GM12878 (cell line): ENCODE results near the gene PHKB. TPM values are rescaled to one million over a fixed set of nuclear protein-coding genes. Genes with fewer than 3 reads are reported as not detected.

Source experiments
- ATAC-seq: fragments of 200-7000 bp; cut with Tn5 transposase; 3 replicates; pipeline ENCODE4 v1.9.1; 2020; ENCODE audit warnings: mild to moderate bottlenecking, moderate library complexity
- BruUV-seq: library from RNA; stranded (reverse); fragments of 400-500 nt; replicated peaks from 2 replicates; lab custom pipeline; 2021; lab: Mats Ljungman, UMichigan
- CTCF ChIA-PET: fragments of 300-600 bp; sonication (Branson Sonifier 250); formaldehyde crosslinking; extraction: SDS; loops from one replicate; lab custom pipeline; 2021; ENCODE audit warnings: inconsistent platforms; lab: Yijun Ruan, JAX
- POLR2A ChIA-PET: fragments of 350-600 bp; formaldehyde crosslinking; extraction: SDS; loops from one replicate; lab custom pipeline; 2021; ENCODE audit warnings: inconsistent platforms; lab: Charles Lee
- RAD21 ChIA-PET: fragments of 300-600 bp; sonication (Branson Sonifier 250); formaldehyde crosslinking; loops from one replicate; lab custom pipeline; 2023; ENCODE audit warnings: antibody characterized with exemption; ENCODE audit not compliant: unreplicated experiment; lab: Charles Lee
- SMC1A ChIA-PET: fragments of 300-600 bp; sonication (Branson Sonifier 250); formaldehyde crosslinking; loops from one replicate; lab custom pipeline; 2023; ENCODE audit not compliant: unreplicated experiment, uncharacterized antibody; lab: Charles Lee
- DNase-seq: peaks from one replicate; pipeline ENCODE4 v3.0.0-alpha.2; 2011; ENCODE audit warnings: low read depth, low spot score
- FAIRE-seq: peaks from 3 replicates; lab custom pipeline; 2011; peaks lifted over from hg19 to GRCh38; lab: Jason Lieb, UNC
- H2AFZ ChIP-seq: 2 replicates; pipeline ENCODE4 v1.6.0; 2011; ENCODE audit warnings: low read depth, low read length, control low read depth; ENCODE audit not compliant: control insufficient read depth
- H3K27ac ChIP-seq: 2 replicates; pipeline ENCODE4 v1.5.1; 2011; ENCODE audit warnings: control low read depth; ENCODE audit not compliant: control insufficient read depth, insufficient read depth
- H3K27me3 ChIP-seq, 2 experiments: replicated peaks in 1 of 2; 2 replicates each; pipeline versions ENCODE4 v1.6.0 to v1.6.1; 2011; ENCODE audit warnings: low read length in 1 of 2; ENCODE audit not compliant: control insufficient read depth in 2 of 2, insufficient read depth in 2 of 2
- H3K36me3 ChIP-seq, 2 experiments: 2 replicates each; pipeline ENCODE4 v1.5.1; 2011; ENCODE audit warnings: low read length in 1 of 2; ENCODE audit not compliant: control insufficient read depth in 2 of 2, insufficient read depth in 2 of 2
- H3K4me1 ChIP-seq: 2 replicates; pipeline ENCODE4 v1.6.1; 2011; ENCODE audit warnings: mild to moderate bottlenecking, low read length, moderate library complexity, mixed read lengths; ENCODE audit not compliant: control insufficient read depth, insufficient read depth
- H3K4me2 ChIP-seq: 2 replicates; pipeline ENCODE4 v1.6.0; 2011; ENCODE audit warnings: control low read depth; ENCODE audit not compliant: control insufficient read depth, insufficient read depth
- H3K4me3 ChIP-seq: fragments of 200-600 bp; sonication (generic); 2 replicates; pipeline ENCODE4 v1.5.1; 2016
- H3K79me2 ChIP-seq: 2 replicates; pipeline ENCODE4 v1.6.0; 2011; ENCODE audit warnings: low read length; ENCODE audit not compliant: control insufficient read depth, insufficient read depth
- H3K9ac ChIP-seq: 2 replicates; pipeline ENCODE4 v1.8.0; 2011; ENCODE audit warnings: low read length, control low read depth, mixed read lengths; ENCODE audit not compliant: control insufficient read depth, insufficient read depth
- H3K9me3 ChIP-seq: replicated peaks from 3 replicates; pipeline ENCODE4 v1.5.1; 2011; ENCODE audit warnings: mild to moderate bottlenecking, low read length; ENCODE audit not compliant: control insufficient read depth, insufficient read depth
- H4K20me1 ChIP-seq: 2 replicates; pipeline ENCODE4 v1.6.0; 2011; ENCODE audit not compliant: control insufficient read depth, insufficient read depth
- CHD1 ChIP-seq: IDR thresholded peaks from 2 replicates; pipeline ENCODE4 v1.6.1; 2012; ENCODE audit warnings: low read depth, low read length, improper control_type of control experiment
- CREB1 ChIP-seq: IDR thresholded peaks from 2 replicates; pipeline ENCODE4 v1.6.1; 2012; ENCODE audit warnings: low read depth, mild to moderate bottlenecking, inconsistent platforms
- E2F4 ChIP-seq: IDR thresholded peaks from 2 replicates; pipeline ENCODE4 v1.6.1; 2012; ENCODE audit warnings: low read depth, low read length, improper control_type of control experiment
- EZH2 ChIP-seq: IDR thresholded peaks from 2 replicates; pipeline ENCODE4 v1.6.1; 2012; ENCODE audit warnings: low read depth, mild to moderate bottlenecking, control low read depth, inconsistent platforms, low read length, borderline replicate concordance; ENCODE audit not compliant: control insufficient read depth
- MTA3 ChIP-seq: IDR thresholded peaks from 2 replicates; pipeline ENCODE4 v1.6.1; 2012; ENCODE audit warnings: low read length, inconsistent platforms, borderline replicate concordance
- PML ChIP-seq: IDR thresholded peaks from 2 replicates; pipeline ENCODE4 v1.6.1; 2012; ENCODE audit warnings: low read length, inconsistent platforms
- POLR2AphosphoS2 ChIP-seq: IDR thresholded peaks from 2 replicates; pipeline ENCODE4 v1.6.1; 2011; ENCODE audit warnings: low read depth, mild to moderate bottlenecking, low read length, improper control_type of control experiment, moderate library complexity
- RB1 ChIP-seq: fragments of 450-650 bp; formaldehyde crosslinking; IDR thresholded peaks from 2 replicates; pipeline ENCODE4 v1.6.1; 2017; ENCODE audit warnings: mild to moderate bottlenecking, borderline replicate concordance
- RBBP5 ChIP-seq: fragments of 200-600 bp; sonication (generic); conservative IDR thresholded peaks from 2 replicates; pipeline ENCODE4 v1.6.1; 2016
- SREBF1 ChIP-seq: IDR thresholded peaks from 2 replicates; pipeline ENCODE4 v1.6.1; 2012; ENCODE audit warnings: mild to moderate bottlenecking, low read length
- SREBF2 ChIP-seq: IDR thresholded peaks from 2 replicates; pipeline ENCODE4 v1.6.1; 2012; ENCODE audit warnings: mild to moderate bottlenecking, low read length
- SRF ChIP-seq, 2 experiments: IDR thresholded peaks; 2 replicates each; pipeline ENCODE4 v1.6.1; 2011; ENCODE audit warnings: low read depth in 2 of 2, low read length in 2 of 2, mild to moderate bottlenecking in 1 of 2, moderate library complexity in 1 of 2
- STAT3 ChIP-seq: IDR thresholded peaks from 2 replicates; pipeline ENCODE4 v1.6.1; 2011; ENCODE audit warnings: low read depth, low read length, improper control_type of control experiment
- TAF1 ChIP-seq: IDR thresholded peaks from 2 replicates; pipeline ENCODE4 v1.6.1; 2011; ENCODE audit warnings: mild to moderate bottlenecking, low read depth, low read length, borderline replicate concordance
- ZNF592 ChIP-seq: fragments of 450-650 bp; IDR thresholded peaks from 2 replicates; pipeline ENCODE4 v1.6.1; 2017; ENCODE audit warnings: mild to moderate bottlenecking, moderate library complexity
- ZNF622 ChIP-seq: fragments of 450-650 bp; IDR thresholded peaks from 2 replicates; pipeline ENCODE4 v1.6.1; 2017; ENCODE audit warnings: mild to moderate bottlenecking, inconsistent platforms
- WGBS: methylation state at CpG from one replicate; pipeline ENCODE4 v1.1.6; 2016; ENCODE audit warnings: low lambda C conversion rate; ENCODE audit not compliant: insufficient replicate concordance, insufficient coverage; ENCODE audit errors: missing lambda C conversion rate; 5-methylcytosine and 5-hydroxymethylcytosine counted together
- in situ Hi-C: fragments of 300-500 bp; cut with MboI; formaldehyde crosslinking; loops from 9 replicates; pipeline ENCODE4 v1.14.3; 2018; ENCODE audit warnings: mixed read lengths
- intact Hi-C: fragments of 100-400 bp; cut with micrococcal nuclease; formaldehyde crosslinking; loops from one replicate; pipeline ENCODE4 v1.14.2; 2022; ENCODE audit not compliant: unreplicated experiment
- polyA plus RNA-seq, 11 experiments: library from polyadenylated mRNA; depleted of rRNA in 4 of 11; unstranded in 6 of 11; stranded (reverse) in 5 of 11; fragments of >200 nt; fragmentation: Nextera tagmentation in 4 of 11; fragmentation: Illumina TruSeq in 1 of 11; extraction: Ambion mirVana in 4 of 11; extraction: Trizol in 1 of 11; gene quantifications; 1 replicate in 1 of 11; 2 replicates in 10 of 11; pipeline versions ENCODE4 v1.2.1 to v1.2.3, GENCODE V29; 2011 to 2016; ENCODE audit warnings: inconsistent platforms in 2 of 11, missing spikeins in 2 of 11, low read depth in 1 of 11
- total RNA-seq, 4 experiments: library from RNA; depleted of rRNA in 3 of 4; stranded (reverse); fragments of >200 nt in 3 of 4; fragmentation: Illumina TruSeq in 1 of 4; extraction: Trizol in 1 of 4; gene quantifications; 2 replicates each; pipeline versions ENCODE4 v1.2.1 to v1.2.3, GENCODE V29; 2013 to 2021
- TF ChIP-seq, protein P1 (sequence below): fragments of 150-350 bp; IDR thresholded peaks from 2 replicates; pipeline ENCODE4 v1.6.1; 2016; ENCODE audit warnings: low read depth, low read length

The PHKB gene
- total and polyA plus RNA-seq, 10 of the 15 experiments (the other 5 are each of a cell fraction or from before 2014, with no cell fraction given), result 14.2 to 65.6 (median 37.0) TPM

- TF ChIP-seq SREBF1 (no peak), PML (no peak)
These were observed 185.8 kb downstream of the PHKB start (continued) for GRCh38 chr16:47646914-47647313.

DNA sequence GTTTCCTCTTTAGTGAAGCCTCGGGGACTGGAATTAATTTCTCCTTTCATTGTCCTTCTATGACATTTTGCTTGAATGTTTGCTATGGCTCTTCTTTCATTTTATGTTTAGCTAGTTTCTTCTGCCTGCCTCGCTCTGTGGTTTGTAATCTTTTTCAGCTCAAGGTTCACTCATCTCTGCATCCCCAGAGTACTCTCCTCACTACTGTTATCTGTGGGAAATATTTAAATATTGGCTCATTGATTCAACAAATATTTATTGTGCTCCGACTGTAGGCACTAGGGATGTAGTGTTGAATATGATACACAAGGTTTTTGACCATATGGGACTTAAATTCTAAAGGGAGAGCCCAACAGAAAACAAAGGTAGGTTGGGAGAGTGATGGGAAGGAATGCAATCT is 195.9 kb downstream of the PHKB start:
- no peaks in the 10 kb centered on the region for H3K4me1 ChIP-seq
- no peak overlapping the region for H3K9ac ChIP-seq
- intact Hi-C loops, result no loop called here
- ChIA-PET SMC1A (interaction anchor here (1.1 to 1.4 kb wide), 3 partner anchors 14 to 163 kb away, joined by 3 to 4 read pairs (median 3); no protein-coding TSS in a partner anchor), CTCF (no interaction called here), POLR2A (no interaction called here), RAD21 (no interaction called here)
- 98% methylated on average over 3 of the region's 3 CpGs for WGBS
- no peak overlapping the region for H2AFZ ChIP-seq
- ATAC-seq, result no peak
- H3K4me3 ChIP-seq, result no peak overlapping the region
- H3K27me3 ChIP-seq, result no peaks in the 10 kb centered on the region
- peaks cover 2 to 22% of the 10 kb centered on the region in 2 experiments for H3K36me3 ChIP-seq
- no TSS peak for BruUV-seq
- no peaks in the 10 kb centered on the region for H3K9me3 ChIP-seq
- no peaks in the 10 kb centered on the region for H3K79me2 ChIP-seq
- no peak for DNase-seq
- FAIRE-seq, result no peak
- no peak overlapping the region for H3K27ac ChIP-seq
- H4K20me1 ChIP-seq, result no peaks in the 10 kb centered on the region
- in situ Hi-C loops, result no loop called here
- no peak overlapping the region for H3K4me2 ChIP-seq
- TF ChIP-seq CHD1 (no peak), ZNF622 (no peak), E2F4 (no peak), ZNF592 (no peak), RB1 (no peak), POLR2AphosphoS2 (no peak), STAT3 (no peak), MTA3 (no peak), RBBP5 (no peak), SREBF2 (no peak), TAF1 (no peak), CREB1 (no peak), SRF (IDR thresholded peaks at IDR 0.05; ENCODE audit: low read depth in 2 of 2, low read length in 2 of 2) (no peak), EZH2 (no peak)
- TF ChIP-seq, protein P1, sequence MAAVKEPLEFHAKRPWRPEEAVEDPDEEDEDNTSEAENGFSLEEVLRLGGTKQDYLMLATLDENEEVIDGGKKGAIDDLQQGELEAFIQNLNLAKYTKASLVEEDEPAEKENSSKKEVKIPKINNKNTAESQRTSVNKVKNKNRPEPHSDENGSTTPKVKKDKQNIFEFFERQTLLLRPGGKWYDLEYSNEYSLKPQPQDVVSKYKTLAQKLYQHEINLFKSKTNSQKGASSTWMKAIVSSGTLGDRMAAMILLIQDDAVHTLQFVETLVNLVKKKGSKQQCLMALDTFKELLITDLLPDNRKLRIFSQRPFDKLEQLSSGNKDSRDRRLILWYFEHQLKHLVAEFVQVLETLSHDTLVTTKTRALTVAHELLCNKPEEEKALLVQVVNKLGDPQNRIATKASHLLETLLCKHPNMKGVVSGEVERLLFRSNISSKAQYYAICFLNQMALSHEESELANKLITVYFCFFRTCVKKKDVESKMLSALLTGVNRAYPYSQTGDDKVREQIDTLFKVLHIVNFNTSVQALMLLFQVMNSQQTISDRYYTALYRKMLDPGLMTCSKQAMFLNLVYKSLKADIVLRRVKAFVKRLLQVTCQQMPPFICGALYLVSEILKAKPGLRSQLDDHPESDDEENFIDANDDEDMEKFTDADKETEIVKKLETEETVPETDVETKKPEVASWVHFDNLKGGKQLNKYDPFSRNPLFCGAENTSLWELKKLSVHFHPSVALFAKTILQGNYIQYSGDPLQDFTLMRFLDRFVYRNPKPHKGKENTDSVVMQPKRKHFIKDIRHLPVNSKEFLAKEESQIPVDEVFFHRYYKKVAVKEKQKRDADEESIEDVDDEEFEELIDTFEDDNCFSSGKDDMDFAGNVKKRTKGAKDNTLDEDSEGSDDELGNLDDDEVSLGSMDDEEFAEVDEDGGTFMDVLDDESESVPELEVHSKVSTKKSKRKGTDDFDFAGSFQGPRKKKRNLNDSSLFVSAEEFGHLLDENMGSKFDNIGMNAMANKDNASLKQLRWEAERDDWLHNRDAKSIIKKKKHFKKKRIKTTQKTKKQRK, result no peak
